Mesothelial cell of epicardium (in vitro differentiated cells): Measurements from ENCODE around the gene LOXL4. TPM values are rescaled to one million over a fixed set of nuclear protein-coding genes. Genes with fewer than 3 reads are reported as not detected.

Experiments
- DNase-seq, 2 experiments: peaks; one replicate each; pipeline ENCODE4 v3.0.0; 2021; ENCODE audit warnings: low spot score in 2 of 2; ENCODE audit not compliant: unreplicated experiment in 2 of 2
- H3K27ac Mint-ChIP-seq: 2 replicates; pipeline ENCODE4 v1.8.0; 2021; ENCODE audit warnings: mixed read lengths
- H3K27me3 Mint-ChIP-seq: 2 replicates; pipeline ENCODE4 v1.8.0; 2021; ENCODE audit warnings: low read depth, mixed read lengths
- H3K36me3 Mint-ChIP-seq: 2 replicates; pipeline ENCODE4 v1.8.0; 2021; ENCODE audit warnings: mixed read lengths
- H3K4me1 Mint-ChIP-seq: 2 replicates; pipeline ENCODE4 v1.8.0; 2021; ENCODE audit warnings: mixed read lengths
- H3K4me3 Mint-ChIP-seq: 2 replicates; pipeline ENCODE4 v1.8.0; 2021; ENCODE audit warnings: mild to moderate bottlenecking, moderate library complexity, mixed read lengths
- H3K9me3 Mint-ChIP-seq: 2 replicates; pipeline ENCODE4 v1.8.0; 2021; ENCODE audit warnings: mixed read lengths
- total RNA-seq: library from RNA; stranded (reverse); gene quantifications from 3 replicates; pipeline ENCODE4 v1.2.1, GENCODE V29; 2021
- TF ChIP-seq, protein P1 (sequence below): fragments of 200-600 bp; sonication (generic); IDR thresholded peaks from one replicate; pipeline ENCODE4 v1.5.0; 2021; ENCODE audit warnings: antibody characterized with exemption; ENCODE audit not compliant: unreplicated experiment

LOXL4 gene
- total RNA-seq, 1 donor from 2014 or later, result 7.9 TPM

DNA sequence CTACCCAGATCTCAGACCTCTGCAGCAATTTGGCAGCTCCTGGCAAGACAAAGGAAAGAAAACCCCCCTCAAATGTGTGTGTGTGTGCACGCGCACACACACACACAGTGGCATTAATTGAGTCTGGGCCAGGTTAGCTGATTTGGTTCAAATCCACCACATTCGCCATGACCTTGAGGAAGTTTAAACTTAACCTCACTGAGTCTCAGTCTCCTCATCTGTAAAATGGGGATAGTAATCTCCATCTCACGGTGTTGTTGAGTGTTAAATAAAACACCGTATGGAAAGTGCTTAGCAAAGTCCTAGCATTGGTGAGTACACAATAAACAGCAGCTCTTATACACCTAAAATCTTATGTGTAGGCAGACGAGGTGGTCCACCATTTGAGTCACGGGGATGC lies 4.9 kb downstream of the LOXL4 start:
- Mint-ChIP-seq H3K4me3 (no peak overlapping the region), H3K9me3 (no peaks in the 10 kb centered on the region), H3K36me3 (no peaks in the 10 kb centered on the region), H3K27ac (no peak overlapping the region), H3K4me1 (peaks cover 20% of the 10 kb centered on the region), H3K27me3 (peaks cover 1% of the 10 kb centered on the region)
- DNase-seq, result no peak
- TF ChIP-seq, protein P1, sequence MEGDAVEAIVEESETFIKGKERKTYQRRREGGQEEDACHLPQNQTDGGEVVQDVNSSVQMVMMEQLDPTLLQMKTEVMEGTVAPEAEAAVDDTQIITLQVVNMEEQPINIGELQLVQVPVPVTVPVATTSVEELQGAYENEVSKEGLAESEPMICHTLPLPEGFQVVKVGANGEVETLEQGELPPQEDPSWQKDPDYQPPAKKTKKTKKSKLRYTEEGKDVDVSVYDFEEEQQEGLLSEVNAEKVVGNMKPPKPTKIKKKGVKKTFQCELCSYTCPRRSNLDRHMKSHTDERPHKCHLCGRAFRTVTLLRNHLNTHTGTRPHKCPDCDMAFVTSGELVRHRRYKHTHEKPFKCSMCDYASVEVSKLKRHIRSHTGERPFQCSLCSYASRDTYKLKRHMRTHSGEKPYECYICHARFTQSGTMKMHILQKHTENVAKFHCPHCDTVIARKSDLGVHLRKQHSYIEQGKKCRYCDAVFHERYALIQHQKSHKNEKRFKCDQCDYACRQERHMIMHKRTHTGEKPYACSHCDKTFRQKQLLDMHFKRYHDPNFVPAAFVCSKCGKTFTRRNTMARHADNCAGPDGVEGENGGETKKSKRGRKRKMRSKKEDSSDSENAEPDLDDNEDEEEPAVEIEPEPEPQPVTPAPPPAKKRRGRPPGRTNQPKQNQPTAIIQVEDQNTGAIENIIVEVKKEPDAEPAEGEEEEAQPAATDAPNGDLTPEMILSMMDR, result no peak

DNA sequence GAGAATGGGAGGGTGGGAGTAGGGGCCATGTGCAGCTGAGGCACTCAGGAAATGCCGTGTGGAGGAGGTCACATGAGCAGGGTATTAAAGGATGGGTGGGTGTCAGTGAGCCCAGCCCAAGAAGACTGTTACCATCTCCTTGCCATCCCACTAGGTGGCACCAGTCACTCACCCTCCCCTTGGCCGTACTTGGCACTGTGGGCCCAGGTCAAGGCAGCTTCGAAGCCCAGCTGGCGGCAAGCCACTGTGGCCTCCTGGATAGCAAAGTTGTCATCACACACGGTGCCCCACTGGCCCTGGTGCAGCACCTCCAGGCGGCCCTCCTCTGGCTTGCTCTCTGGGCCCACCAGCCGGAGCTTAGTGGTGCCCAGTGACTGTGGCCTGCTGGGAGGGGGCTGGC lies 5.4 kb downstream of the LOXL4 start:
- Mint-ChIP-seq H3K27me3 (peaks cover 1% of the 10 kb centered on the region), H3K4me1 (peaks cover 17% of the 10 kb centered on the region), H3K27ac (no peak overlapping the region), H3K9me3 (no peaks in the 10 kb centered on the region), H3K4me3 (no peak overlapping the region), H3K36me3 (no peaks in the 10 kb centered on the region)
- TF ChIP-seq, protein P1, result no peak
- DNase-seq, result no peak

DNA sequence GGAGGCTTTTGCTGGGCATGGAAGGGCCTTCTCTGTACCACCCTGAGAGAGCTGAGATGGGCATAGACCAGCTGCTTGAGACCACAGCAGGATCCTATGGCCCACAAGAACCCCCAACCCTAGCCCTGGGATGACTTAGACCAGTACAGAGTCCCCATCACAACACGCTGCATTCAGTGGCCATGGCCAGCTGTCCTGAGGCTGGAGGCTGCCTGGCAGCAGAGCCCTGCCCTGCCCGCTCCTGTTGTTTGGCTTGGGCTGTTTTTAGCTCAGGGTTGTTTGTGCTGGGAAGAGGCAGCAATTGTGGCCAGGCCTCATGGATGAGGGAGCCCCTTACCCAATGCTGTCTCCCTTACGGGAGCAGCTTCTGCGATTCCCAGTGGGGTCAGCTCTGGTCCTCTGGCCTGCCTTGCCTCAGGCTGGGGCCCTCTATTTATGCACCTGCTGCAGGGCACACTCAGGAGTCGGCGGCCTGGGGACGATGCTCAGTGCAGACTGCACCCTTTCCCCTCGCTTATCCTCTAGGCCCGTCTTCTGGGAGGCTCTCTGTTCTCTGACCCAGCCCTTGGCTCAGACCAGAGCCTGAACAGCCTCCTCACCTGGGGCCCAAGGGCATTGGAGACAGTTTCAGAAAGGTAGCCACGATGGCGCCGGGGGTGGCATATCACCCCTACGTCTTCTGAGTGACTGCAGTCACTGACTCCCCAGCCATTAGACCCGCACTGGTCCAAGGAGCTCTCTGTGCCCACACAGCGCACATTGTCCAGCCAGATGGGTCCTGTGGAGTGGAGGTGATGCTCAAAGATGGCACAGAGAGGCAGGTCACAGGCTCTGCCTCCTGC lies 6.3 kb downstream of the LOXL4 start:
- Mint-ChIP-seq H3K27me3 (peaks cover 1% of the 10 kb centered on the region), H3K4me3 (no peak overlapping the region), H3K27ac (no peak overlapping the region), H3K9me3 (no peaks in the 10 kb centered on the region), H3K36me3 (no peaks in the 10 kb centered on the region), H3K4me1 (peaks cover 13% of the 10 kb centered on the region)
- DNase-seq, result no peak
- TF ChIP-seq, protein P1, result no peak

DNA sequence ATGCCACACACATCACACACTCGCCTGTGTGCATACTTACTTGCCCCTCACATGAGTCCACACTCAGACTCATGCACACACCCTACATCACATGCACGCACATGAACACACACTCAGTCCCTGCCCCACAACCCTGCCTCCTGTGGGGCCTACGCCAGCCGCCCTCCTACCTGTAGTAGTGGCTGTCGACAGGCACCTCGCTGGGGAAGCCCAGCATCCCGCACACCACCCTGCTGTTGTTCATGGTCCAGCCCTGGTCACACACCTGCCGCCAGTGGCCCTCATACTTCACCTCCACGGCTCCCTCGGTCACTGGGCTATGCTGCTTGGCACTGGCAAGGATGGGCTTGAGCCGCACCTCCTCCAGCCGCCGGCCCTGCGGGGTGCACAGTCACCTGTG lies 7.2 kb downstream of the LOXL4 start:
- TF ChIP-seq, protein P1, result no peak
- no peak overlapping the region for H3K4me3 Mint-ChIP-seq
- H3K27ac Mint-ChIP-seq, result no peak overlapping the region
- H3K9me3 Mint-ChIP-seq, result no peaks in the 10 kb centered on the region
- DNase-seq, result no peak
- H3K27me3 Mint-ChIP-seq, result peaks cover 1% of the 10 kb centered on the region
- peaks cover 5% of the 10 kb centered on the region for H3K4me1 Mint-ChIP-seq
- H3K36me3 Mint-ChIP-seq, result peaks cover 6% of the 10 kb centered on the region

DNA sequence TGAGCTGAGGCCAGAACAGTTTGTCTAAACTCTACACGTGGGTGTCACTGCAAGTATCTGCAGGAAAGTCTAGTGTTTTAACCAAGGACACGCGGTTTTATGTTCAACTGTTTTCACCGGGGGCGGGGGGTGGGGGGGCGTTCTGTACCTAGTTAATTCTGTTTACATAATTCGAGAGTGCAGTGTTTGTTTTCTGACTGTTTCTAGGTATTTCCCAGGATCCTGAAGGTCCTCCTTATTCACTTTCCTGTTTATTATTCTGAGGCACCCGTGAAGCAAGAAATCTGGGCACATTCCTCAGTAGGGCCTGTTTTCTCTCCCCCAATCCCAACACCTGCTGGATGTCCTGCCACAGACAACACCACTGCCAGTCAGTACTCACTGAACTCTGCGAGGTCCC lies 7.6 kb downstream of the LOXL4 start:
- TF ChIP-seq, protein P1, result no peak
- peaks cover 6% of the 10 kb centered on the region for H3K36me3 Mint-ChIP-seq
- no peak overlapping the region for H3K4me3 Mint-ChIP-seq
- peaks cover 4% of the 10 kb centered on the region for H3K4me1 Mint-ChIP-seq
- DNase-seq, result no peak
- no peaks in the 10 kb centered on the region for H3K9me3 Mint-ChIP-seq
- H3K27ac Mint-ChIP-seq, result no peak overlapping the region
- peaks cover 1% of the 10 kb centered on the region for H3K27me3 Mint-ChIP-seq
